ENCODE measurements around the gene PIGR.

GRCh38 chr1:206925106-206925736 is 21.0 kb downstream of the PIGR start:
- TF ChIP-seq CTCF (conservative IDR thresholded peaks at IDR 0.05; ENCODE audit: low read depth, low read length) (no peak; the same call in 1 of the 2 replicates), EZH2phosphoT487 (IDR thresholded peaks at IDR 0.05; ENCODE audit: borderline replicate concordance, low read length) (no peak)

Data from PC-3 (cell line).